HG02885 (cell line): ENCODE measurements around the gene ESRRA.

ENCODE experiments used
- ATAC-seq: cut with Tn5 transposase; IDR thresholded peaks from one replicate; pipeline ENCODE4 v1.9.1; 2021; ENCODE audit warnings: mild to moderate bottlenecking; ENCODE audit not compliant: unreplicated experiment, poor library complexity

The ESRRA gene

GRCh38 chr11:64344787-64345186 lies 39.5 kb downstream of the ESRRA start:
- ATAC-seq: no peak

- no peak for ATAC-seq
Measured at GRCh38 chr11:64347193-64347867, 42.0 kb downstream of the ESRRA start.

DNA sequence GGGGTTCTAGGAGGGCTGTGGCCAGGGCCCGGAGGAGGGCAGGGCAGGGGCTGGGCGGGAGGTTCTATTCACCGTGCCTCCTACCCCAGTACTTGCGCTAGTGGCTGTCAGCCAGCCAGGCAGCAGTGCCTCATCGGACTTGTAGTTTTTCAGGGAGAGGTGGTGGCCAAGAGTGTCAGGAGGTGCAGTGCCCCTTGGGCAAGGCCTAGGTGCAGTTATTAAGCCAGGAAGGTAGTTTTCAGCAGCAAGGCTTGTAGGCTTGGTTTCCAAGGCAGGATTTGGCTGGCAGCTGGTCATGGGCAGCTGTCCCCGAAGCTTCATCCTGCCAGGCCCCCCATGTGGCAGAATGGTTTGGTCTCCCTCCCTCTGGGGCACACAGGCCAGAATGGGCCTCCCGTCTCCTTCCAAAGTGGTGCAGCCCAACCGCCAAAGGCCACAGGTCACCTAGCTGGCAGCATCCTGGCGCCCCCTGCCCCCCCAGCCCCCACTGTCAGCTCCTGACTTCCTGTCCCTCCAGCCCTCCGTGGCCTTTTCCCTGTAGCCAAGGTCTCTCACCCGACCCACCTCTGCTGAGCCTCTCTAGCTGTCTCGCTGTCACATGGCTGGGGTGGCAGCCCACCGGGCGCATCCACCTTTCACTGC lies 43.2 kb downstream of the ESRRA start:
- no peak for ATAC-seq

DNA sequence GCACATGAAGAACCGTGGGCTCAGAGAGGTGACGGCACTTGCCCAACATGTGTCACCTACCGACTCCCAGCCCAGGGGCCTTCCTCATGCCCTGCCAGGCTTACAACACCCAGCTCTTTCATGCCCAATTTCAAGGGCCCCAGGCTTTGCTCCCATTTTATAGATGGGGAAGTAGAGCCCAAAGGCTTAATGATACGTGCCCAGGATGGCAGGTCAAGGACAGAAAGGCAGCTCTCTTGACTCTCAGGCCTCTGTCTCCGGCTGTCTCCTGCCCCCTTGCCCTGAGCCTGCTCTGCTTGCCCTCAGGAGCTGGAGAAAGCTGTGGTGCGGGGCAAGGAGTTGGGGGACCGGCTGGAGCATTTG lies 43.7 kb downstream of the ESRRA start:
- no peak for ATAC-seq

GRCh38 chr11:64349404-64349803 lies 44.1 kb downstream of the ESRRA start:
- ATAC-seq: no peak

- ATAC-seq: no peak
Measured at GRCh38 chr11:64351136-64351631, 45.9 kb downstream of the ESRRA start.

DNA sequence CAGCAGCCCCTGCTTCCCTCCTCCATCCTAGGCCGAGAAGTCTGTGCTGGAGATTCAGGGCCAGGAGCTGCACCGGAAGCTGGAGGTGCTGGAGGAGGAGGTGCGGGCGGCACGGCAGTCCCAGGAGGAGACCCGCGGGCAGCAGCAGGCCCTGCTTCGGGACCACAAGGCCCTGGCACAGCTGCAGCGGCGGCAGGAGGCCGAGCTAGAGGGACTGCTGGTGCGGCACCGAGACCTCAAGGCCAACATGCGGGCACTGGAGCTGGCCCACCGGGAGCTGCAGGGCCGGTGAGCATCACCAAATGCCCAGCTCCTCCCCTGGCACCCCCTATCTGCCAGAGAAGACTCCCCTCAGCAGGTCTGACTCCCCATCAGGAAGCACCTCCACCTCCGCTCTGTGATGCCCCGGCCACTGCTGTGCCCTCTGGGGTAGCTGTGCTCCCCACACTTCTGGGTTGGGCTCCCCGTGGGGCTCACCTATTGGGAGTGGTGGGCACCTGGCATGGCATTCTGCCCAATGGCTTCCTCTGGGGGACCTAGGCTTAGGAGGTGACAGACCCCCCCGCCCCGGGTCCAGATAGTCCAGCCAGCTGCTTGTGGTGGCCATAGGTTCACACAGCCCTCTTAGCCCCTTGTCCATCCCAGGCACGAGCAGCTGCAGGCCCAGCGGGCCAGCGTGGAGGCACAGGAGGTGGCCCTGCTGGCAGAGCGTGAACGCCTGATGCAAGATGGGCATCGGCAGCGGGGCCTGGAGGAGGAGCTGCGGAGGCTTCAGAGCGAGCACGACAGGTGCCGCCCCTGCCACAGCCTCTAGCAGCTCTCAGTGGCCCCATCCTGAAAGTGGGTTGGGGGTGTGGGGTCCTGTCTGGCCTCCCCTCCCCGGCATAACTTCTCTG lies 47.0 kb downstream of the ESRRA start:
- no peak for ATAC-seq

- no peak for ATAC-seq
Measured at GRCh38 chr11:64352995-64353714, 47.8 kb downstream of the ESRRA start.

DNA sequence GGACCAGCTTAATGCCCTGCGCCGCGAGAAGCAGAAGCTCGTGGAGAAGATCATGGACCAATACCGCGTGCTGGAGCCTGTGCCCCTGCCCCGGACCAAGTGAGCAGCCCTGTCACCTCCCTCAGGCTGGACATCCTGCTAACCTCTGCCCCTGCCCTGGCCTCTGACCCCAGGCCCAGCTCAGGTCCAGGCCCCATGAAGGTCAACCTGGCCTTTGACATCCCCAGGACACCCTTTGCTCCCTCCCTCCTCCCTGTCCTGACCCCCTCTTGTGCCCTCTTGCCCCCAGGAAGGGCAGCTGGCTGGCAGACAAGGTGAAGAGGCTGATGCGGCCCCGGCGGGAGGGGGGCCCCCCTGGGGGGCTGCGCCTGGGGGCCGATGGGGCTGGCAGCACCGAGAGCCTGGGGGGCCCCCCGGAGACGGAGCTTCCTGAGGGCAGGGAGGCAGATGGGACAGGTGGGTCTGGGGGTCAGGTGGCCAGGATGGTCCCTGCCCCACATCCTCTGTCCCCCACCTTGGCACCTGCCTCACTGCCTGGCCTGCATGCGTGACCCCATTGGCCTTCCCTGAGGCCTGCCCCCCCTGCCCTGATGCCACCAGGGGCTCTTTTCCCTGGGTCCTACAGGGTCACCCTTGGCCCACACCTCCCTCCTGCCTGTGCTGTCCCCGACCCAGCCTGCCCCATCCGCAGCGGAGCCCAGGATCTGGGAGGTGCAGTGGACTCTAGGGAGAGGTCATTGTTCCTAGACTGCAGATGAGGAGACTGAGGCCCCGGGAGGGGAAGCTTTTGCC lies 48.6 kb downstream of the ESRRA start:
- ATAC-seq: no peak

GRCh38 chr11:64355078-64355940 lies 50.0 kb downstream of the ESRRA start:
- ATAC-seq: no peak

DNA sequence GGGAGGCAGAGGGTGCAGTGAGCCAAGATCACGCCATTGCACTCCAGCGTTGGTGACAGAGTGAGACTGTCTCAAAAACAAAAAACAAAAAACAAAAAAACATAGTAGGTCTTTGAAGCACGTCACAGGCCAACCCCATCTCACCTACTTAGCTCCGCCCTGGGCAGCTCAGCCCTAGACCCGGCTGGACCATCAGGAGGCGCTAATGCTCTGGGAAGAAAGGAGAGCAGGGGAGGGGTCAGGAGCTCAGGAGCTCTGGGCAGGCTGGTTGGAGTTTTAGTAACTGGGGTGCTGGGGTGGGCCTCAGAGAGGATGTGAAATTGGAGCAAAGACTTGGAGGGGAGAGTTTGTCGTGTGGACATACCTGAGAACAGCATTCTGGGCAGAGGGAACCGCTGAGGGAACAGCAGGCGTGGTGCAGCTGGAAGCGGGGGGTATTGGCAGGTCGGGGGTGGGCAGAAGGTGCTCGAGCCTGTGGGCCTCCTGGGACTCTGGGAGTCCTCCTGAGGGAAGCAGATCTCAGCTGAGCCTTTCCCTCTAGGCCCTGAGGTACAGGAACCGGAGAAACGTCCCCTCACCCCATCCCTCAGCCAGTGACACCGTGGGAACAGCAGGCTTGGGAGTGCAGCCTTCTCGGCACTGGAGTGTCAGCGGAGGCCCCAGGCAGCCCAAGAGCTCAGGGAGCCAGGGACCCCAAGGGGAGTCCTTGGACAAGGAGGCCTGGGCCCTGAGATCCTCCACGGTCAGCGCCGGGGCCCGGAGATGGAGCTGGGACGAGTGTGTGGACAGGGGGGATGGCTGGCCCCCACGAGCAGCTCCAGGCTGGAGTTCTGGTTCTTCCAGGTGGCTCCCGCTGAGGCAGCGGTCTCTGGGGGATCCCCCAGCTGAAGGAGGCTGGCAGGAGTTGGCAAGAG lies 51.4 kb downstream of the ESRRA start:
- no peak for ATAC-seq

DNA sequence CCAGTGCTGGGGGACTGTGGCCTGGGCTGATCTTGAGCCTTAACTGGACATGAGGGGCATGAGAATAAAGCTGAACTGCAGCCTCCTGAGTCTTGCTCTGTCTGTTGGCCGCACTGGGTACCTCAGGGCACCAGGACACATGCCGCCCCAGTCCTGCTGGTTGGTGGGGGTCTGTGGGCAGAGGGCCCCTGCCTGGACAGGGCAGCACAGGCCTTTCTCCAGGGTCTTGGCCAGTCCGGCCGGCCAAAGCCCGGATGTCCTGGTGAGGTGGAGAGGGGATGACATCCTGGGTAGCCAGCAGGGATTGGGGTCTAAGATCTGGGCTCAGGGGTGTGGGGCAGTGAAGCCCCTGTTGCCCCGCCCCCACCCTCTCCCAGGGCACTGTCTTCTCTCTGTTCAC lies 52.1 kb downstream of the ESRRA start:
- no peak for ATAC-seq

DNA sequence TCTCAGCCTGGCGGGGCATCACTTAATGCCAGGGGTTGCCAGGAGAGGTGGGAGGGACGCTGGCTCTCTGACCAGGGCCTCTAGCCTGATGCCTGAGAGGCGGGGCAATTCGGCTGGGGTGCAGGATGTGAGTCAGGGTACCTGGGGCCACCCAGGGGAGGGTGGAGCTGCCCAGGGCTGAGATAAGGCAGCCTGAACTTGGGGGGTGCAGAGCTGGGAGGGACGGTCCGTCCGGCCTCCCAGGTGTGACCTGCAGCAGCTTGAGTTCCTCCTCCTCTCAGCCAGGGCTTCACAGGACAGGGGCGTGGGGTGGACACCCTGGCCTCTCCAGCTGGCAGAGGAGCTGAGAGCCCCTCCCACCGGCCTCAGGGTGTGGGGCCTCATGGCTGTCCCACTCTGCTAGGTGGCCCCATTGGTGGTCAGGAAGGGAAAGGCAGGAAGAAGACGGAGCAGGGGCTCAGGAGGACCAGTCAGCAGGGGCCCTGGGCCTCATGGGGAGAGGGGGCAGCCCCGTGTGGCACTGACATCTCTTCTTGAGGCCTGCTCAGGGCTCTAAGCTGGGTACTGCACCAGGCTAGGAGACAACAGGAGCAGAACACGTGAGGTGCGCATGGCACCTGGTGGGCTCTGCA lies 52.7 kb downstream of the ESRRA start:
- no peak for ATAC-seq

DNA sequence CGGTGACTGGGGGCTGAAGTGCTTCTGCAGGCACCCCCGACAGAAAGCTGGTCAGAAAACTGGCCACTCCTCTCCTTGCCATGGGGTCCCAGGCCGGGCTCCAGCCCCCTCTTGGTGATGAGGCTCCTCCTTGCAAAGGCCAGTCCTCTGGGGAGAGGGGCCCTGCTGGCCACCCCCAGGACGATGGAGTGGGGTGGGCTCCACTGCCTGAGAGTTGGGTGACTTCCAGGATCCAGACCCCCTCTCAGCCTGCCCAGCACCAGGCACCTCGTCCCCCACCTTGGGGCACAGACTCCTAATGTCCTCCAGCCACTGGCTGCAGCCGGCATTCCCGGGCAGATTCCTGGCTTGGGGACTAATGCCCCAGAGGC lies 53.2 kb downstream of the ESRRA start:
- no peak for ATAC-seq

- ATAC-seq: peak; percentile 58
Measured at GRCh38 chr11:64358907-64359711, 53.8 kb downstream of the ESRRA start, which contains the start of gene RPS6KA4. TSS of gene RPS6KA4 (plus strand) at chr11:64359162. CDS start at chr11:64359236, 74 bp downstream.

- ATAC-seq: no peak
Measured at GRCh38 chr11:64359712-64360445, 54.6 kb downstream of the ESRRA start.
